HepG2 (cell line): ENCODE results near the gene GABBR2. TPM values are rescaled to one million over a fixed set of nuclear protein-coding genes. Genes with fewer than 3 reads are reported as not detected.

Experiments used
- ADNP ChIP-seq: sonication (generic); formaldehyde crosslinking; IDR thresholded peaks from 2 replicates; pipeline ENCODE4 v1.4.0; 2020; ENCODE audit warnings: missing genetic modification reagents
- ARHGAP35 ChIP-seq: sonication (generic); formaldehyde crosslinking; IDR thresholded peaks from 2 replicates; pipeline ENCODE4 v1.9.0; 2022; ENCODE audit warnings: mild to moderate bottlenecking, inconsistent platforms, moderate library complexity, missing genetic modification reagents, borderline replicate concordance
- ELF1 ChIP-seq: sonication (generic); formaldehyde crosslinking; IDR thresholded peaks from 2 replicates; pipeline ENCODE4 v1.4.0; 2020; ENCODE audit warnings: missing genetic modification reagents
- HOXA7 ChIP-seq: sonication (generic); formaldehyde crosslinking; IDR thresholded peaks from 2 replicates; pipeline ENCODE4 v1.8.1; 2022; ENCODE audit warnings: mild to moderate bottlenecking, missing genetic modification reagents, moderate library complexity
- PAF1 ChIP-seq: IDR thresholded peaks from 2 replicates; pipeline ENCODE4 v1.6.1; 2016; ENCODE audit warnings: missing genetic modification reagents, missing compliant biosample characterization
- RXRB ChIP-seq: IDR thresholded peaks from 2 replicates; pipeline ENCODE4 v1.6.1; 2016; ENCODE audit warnings: borderline replicate concordance, missing genetic modification reagents, missing compliant biosample characterization
- ZNF34 ChIP-seq: sonication (generic); formaldehyde crosslinking; IDR thresholded peaks from 2 replicates; pipeline ENCODE4 v1.4.0; 2020; ENCODE audit warnings: mild to moderate bottlenecking, missing genetic modification reagents, borderline replicate concordance
- ZNF530 ChIP-seq: sonication (generic); formaldehyde crosslinking; IDR thresholded peaks from 2 replicates; pipeline ENCODE4 v1.5.0; 2020; ENCODE audit warnings: low read depth, mild to moderate bottlenecking, missing genetic modification reagents
- ZNF567 ChIP-seq: sonication (generic); formaldehyde crosslinking; IDR thresholded peaks from 2 replicates; pipeline ENCODE4 v1.8.1; 2023; ENCODE audit warnings: mild to moderate bottlenecking, missing genetic modification reagents, borderline replicate concordance
- ZNF577 ChIP-seq: sonication (generic); formaldehyde crosslinking; IDR thresholded peaks from 2 replicates; pipeline ENCODE4 v1.4.0; 2020; ENCODE audit warnings: mild to moderate bottlenecking, low read depth, missing genetic modification reagents, borderline replicate concordance
- polyA plus RNA-seq, 8 experiments: library from polyadenylated mRNA; depleted of rRNA in 3 of 8; stranded (reverse) in 7 of 8; unstranded in 1 of 8; fragments of >200 nt; fragmentation: Illumina TruSeq in 4 of 8; extraction: Trizol in 4 of 8; gene quantifications; 2 replicates each; pipeline versions ENCODE4 v1.2.1 to v1.2.3, GENCODE V29; 2011 to 2016; ENCODE audit warnings: low read depth in 4 of 8, missing spikeins in 1 of 8, mixed read lengths in 1 of 8; ENCODE audit not compliant: insufficient read depth in 1 of 8
- total RNA-seq, 5 experiments: library from RNA; depleted of rRNA; stranded (reverse); fragments of >200 nt; fragmentation: Illumina TruSeq; extraction: Trizol; gene quantifications; 2 replicates each; pipeline ENCODE4 v1.2.3, GENCODE V29; 2016; ENCODE audit warnings: low read depth in 1 of 5
- TF ChIP-seq, protein P1 (sequence below): sonication (generic); formaldehyde crosslinking; IDR thresholded peaks from 2 replicates; pipeline ENCODE4 v1.4.0; 2020; ENCODE audit warnings: missing genetic modification reagents
- TF ChIP-seq, protein P2 (sequence below): sonication (generic); formaldehyde crosslinking; IDR thresholded peaks from 2 replicates; pipeline ENCODE4 v1.5.0; 2020; ENCODE audit warnings: mild to moderate bottlenecking, missing genetic modification reagents
- TF ChIP-seq, protein P3 (sequence below): IDR thresholded peaks from 2 replicates; pipeline ENCODE4 v1.6.1; 2016; ENCODE audit warnings: missing compliant biosample characterization, missing genetic modification reagents, borderline replicate concordance
- TF ChIP-seq, protein P4 (sequence below): sonication (generic); formaldehyde crosslinking; IDR thresholded peaks from 2 replicates; pipeline ENCODE4 v1.8.1; 2023; ENCODE audit warnings: mild to moderate bottlenecking, missing genetic modification reagents
- TF ChIP-seq, protein P5 (sequence below): IDR thresholded peaks from 2 replicates; pipeline ENCODE4 v1.6.1; 2018; ENCODE audit warnings: missing genetic modification reagents, mild to moderate bottlenecking, missing compliant biosample characterization
- TF ChIP-seq, protein P6 (sequence below): sonication (generic); formaldehyde crosslinking; IDR thresholded peaks from 2 replicates; pipeline ENCODE4 v1.4.0; 2020; ENCODE audit warnings: mild to moderate bottlenecking, missing genetic modification reagents

GABBR2 gene
- total and polyA plus RNA-seq, 2 of the 13 experiments (the other 11 are each of a cell fraction or from before 2014, with no cell fraction given): 0.02 TPM; not detected in 1

DNA sequence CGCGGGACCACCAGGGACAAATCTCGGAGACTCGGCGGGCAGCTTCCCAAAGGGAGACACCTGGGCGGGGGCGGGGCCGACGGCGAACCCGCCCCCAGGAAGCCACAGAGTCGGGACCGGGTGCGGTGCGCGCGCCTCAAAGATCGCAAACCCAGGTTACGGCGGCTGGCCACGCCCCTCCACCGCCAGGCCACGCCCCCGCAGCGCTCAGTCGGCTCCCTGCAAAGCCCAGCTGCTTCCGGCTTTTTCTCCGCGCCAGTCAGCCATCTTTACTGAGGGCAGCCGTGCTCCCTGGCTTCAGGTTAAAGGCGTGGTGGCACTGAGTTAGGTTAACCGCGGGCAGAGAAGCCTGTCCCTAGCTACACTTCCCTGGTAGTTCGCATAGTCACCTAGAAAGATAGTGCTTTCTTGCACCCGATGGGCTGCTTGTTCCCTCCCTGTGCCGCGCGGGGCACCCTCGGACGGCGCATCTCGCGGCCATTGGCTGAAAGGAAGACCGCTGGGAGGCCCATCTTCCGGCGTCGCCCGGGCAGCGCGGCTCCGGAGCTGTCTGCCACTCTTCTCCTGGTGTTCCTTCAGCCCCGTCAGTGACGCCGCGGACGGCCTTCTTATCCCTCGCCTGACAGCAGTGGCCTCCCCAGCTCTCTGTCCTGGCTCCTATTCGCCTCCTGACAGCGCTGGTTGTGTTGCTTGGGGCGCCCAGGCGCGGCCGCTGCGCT, 453.0 kb downstream of the GABBR2 start, which contains the start of gene TBC1D2 (continued):
- TF ChIP-seq, protein P1, sequence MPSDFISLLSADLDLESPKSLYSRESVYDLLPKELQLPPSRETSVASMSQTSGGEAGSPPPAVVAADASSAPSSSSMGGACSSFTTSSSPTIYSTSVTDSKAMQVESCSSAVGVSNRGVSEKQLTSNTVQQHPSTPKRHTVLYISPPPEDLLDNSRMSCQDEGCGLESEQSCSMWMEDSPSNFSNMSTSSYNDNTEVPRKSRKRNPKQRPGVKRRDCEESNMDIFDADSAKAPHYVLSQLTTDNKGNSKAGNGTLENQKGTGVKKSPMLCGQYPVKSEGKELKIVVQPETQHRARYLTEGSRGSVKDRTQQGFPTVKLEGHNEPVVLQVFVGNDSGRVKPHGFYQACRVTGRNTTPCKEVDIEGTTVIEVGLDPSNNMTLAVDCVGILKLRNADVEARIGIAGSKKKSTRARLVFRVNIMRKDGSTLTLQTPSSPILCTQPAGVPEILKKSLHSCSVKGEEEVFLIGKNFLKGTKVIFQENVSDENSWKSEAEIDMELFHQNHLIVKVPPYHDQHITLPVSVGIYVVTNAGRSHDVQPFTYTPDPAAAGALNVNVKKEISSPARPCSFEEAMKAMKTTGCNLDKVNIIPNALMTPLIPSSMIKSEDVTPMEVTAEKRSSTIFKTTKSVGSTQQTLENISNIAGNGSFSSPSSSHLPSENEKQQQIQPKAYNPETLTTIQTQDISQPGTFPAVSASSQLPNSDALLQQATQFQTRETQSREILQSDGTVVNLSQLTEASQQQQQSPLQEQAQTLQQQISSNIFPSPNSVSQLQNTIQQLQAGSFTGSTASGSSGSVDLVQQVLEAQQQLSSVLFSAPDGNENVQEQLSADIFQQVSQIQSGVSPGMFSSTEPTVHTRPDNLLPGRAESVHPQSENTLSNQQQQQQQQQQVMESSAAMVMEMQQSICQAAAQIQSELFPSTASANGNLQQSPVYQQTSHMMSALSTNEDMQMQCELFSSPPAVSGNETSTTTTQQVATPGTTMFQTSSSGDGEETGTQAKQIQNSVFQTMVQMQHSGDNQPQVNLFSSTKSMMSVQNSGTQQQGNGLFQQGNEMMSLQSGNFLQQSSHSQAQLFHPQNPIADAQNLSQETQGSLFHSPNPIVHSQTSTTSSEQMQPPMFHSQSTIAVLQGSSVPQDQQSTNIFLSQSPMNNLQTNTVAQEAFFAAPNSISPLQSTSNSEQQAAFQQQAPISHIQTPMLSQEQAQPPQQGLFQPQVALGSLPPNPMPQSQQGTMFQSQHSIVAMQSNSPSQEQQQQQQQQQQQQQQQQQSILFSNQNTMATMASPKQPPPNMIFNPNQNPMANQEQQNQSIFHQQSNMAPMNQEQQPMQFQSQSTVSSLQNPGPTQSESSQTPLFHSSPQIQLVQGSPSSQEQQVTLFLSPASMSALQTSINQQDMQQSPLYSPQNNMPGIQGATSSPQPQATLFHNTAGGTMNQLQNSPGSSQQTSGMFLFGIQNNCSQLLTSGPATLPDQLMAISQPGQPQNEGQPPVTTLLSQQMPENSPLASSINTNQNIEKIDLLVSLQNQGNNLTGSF: no peak; the same call in 1 of the 2 replicates
- TF ChIP-seq, protein P2, sequence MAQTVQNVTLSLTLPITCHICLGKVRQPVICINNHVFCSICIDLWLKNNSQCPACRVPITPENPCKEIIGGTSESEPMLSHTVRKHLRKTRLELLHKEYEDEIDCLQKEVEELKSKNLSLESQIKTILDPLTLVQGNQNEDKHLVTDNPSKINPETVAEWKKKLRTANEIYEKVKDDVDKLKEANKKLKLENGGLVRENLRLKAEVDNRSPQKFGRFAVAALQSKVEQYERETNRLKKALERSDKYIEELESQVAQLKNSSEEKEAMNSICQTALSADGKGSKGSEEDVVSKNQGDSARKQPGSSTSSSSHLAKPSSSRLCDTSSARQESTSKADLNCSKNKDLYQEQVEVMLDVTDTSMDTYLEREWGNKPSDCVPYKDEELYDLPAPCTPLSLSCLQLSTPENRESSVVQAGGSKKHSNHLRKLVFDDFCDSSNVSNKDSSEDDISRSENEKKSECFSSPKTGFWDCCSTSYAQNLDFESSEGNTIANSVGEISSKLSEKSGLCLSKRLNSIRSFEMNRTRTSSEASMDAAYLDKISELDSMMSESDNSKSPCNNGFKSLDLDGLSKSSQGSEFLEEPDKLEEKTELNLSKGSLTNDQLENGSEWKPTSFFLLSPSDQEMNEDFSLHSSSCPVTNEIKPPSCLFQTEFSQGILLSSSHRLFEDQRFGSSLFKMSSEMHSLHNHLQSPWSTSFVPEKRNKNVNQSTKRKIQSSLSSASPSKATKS (CRISPR knock-in tag): no peak
- TF ChIP-seq RXRB (CRISPR knock-in tag): peak; percentile 45; the same call in 1 of the 2 replicates
- TF ChIP-seq ZNF577 (CRISPR knock-in tag): no peak
- TF ChIP-seq ARHGAP35: no peak
- TF ChIP-seq ADNP (CRISPR knock-in tag): no peak
- TF ChIP-seq HOXA7 (CRISPR knock-in tag): no peak
- TF ChIP-seq, protein P3, sequence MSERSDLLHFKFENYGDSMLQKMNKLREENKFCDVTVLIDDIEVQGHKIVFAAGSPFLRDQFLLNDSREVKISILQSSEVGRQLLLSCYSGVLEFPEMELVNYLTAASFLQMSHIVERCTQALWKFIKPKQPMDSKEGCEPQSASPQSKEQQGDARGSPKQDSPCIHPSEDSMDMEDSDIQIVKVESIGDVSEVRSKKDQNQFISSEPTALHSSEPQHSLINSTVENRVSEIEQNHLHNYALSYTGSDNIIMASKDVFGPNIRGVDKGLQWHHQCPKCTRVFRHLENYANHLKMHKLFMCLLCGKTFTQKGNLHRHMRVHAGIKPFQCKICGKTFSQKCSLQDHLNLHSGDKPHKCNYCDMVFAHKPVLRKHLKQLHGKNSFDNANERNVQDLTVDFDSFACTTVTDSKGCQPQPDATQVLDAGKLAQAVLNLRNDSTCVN: peak; percentile 68
- peak; percentile 35; the same call in 1 of the 2 replicates for TF ChIP-seq ZNF34
- no peak for TF ChIP-seq ZNF530 (CRISPR knock-in tag)
- TF ChIP-seq PAF1: no peak
- TF ChIP-seq, protein P4, sequence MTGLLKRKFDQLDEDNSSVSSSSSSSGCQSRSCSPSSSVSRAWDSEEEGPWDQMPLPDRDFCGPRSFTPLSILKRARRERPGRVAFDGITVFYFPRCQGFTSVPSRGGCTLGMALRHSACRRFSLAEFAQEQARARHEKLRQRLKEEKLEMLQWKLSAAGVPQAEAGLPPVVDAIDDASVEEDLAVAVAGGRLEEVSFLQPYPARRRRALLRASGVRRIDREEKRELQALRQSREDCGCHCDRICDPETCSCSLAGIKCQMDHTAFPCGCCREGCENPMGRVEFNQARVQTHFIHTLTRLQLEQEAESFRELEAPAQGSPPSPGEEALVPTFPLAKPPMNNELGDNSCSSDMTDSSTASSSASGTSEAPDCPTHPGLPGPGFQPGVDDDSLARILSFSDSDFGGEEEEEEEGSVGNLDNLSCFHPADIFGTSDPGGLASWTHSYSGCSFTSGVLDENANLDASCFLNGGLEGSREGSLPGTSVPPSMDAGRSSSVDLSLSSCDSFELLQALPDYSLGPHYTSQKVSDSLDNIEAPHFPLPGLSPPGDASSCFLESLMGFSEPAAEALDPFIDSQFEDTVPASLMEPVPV (CRISPR knock-in tag): peak; percentile 19; the same call in 1 of the 2 replicates
- TF ChIP-seq ELF1 (CRISPR knock-in tag): peak; percentile 98
- 0 out of 2 replicates have a peak, but pooled peaks have one; percentile 80 for TF ChIP-seq ZNF567
- TF ChIP-seq, protein P5, sequence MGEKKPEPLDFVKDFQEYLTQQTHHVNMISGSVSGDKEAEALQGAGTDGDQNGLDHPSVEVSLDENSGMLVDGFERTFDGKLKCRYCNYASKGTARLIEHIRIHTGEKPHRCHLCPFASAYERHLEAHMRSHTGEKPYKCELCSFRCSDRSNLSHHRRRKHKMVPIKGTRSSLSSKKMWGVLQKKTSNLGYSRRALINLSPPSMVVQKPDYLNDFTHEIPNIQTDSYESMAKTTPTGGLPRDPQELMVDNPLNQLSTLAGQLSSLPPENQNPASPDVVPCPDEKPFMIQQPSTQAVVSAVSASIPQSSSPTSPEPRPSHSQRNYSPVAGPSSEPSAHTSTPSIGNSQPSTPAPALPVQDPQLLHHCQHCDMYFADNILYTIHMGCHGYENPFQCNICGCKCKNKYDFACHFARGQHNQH (CRISPR knock-in tag): 0 out of 2 replicates have a peak, but pooled peaks have one; percentile 49
- TF ChIP-seq, protein P6, sequence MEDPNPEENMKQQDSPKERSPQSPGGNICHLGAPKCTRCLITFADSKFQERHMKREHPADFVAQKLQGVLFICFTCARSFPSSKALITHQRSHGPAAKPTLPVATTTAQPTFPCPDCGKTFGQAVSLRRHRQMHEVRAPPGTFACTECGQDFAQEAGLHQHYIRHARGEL: no peak
